Liver (tissue), 9 donors: ENCODE measurements around the gene KCNC4. TPM values are rescaled to one million over a fixed set of nuclear protein-coding genes. Genes with fewer than 3 reads are reported as not detected.

Source experiments
- DNase-seq: peaks from one replicate; pipeline ENCODE4 v3.0.0-alpha.2; 2017; ENCODE audit warnings: low spot score
- H3K27ac ChIP-seq, 2 donors: one replicate each; pipeline ENCODE4 v1.7.0; 2013; ENCODE audit warnings: inconsistent platforms in 2 of 2, low read length in 2 of 2, control low read depth in 1 of 2, low read depth in 1 of 2, mild to moderate bottlenecking in 1 of 2
- H3K27me3 ChIP-seq, 4 donors: one replicate each; pipeline versions ENCODE4 v1.6.1 to v1.7.0; 2013; ENCODE audit warnings: low read length in 3 of 4, inconsistent platforms in 1 of 4, mild to moderate bottlenecking in 1 of 4, moderate library complexity in 1 of 4; ENCODE audit not compliant: control insufficient read depth in 4 of 4, insufficient read depth in 4 of 4
- H3K36me3 ChIP-seq, 4 donors: one replicate each; pipeline versions ENCODE4 v1.6.1 to v1.7.0; 2013; ENCODE audit warnings: low read length in 3 of 4, mild to moderate bottlenecking in 3 of 4, low read depth in 1 of 4, moderate library complexity in 1 of 4; ENCODE audit not compliant: control insufficient read depth in 4 of 4, insufficient read depth in 3 of 4
- H3K4me1 ChIP-seq, 4 donors: one replicate each; pipeline versions ENCODE4 v1.6.1 to v1.7.0; 2013; ENCODE audit warnings: low read length in 3 of 4, mild to moderate bottlenecking in 3 of 4, moderate library complexity in 1 of 4; ENCODE audit not compliant: control insufficient read depth in 4 of 4, insufficient read depth in 4 of 4
- H3K4me3 ChIP-seq, 3 donors: one replicate each; pipeline versions ENCODE4 v1.6.1 to v1.7.0; 2013; ENCODE audit warnings: low read length in 3 of 3, control low read depth in 1 of 3, low read depth in 1 of 3, mild to moderate bottlenecking in 1 of 3
- H3K9ac ChIP-seq, 2 donors: one replicate each; pipeline ENCODE4 v1.7.0; 2013; ENCODE audit warnings: low read length in 2 of 2, mild to moderate bottlenecking in 2 of 2, moderate library complexity in 2 of 2, control low read depth in 1 of 2, low read depth in 1 of 2
- H3K9me3 ChIP-seq, 4 donors: one replicate each; pipeline versions ENCODE4 v1.6.1 to v1.7.0; 2013; ENCODE audit warnings: low read length in 3 of 4; ENCODE audit not compliant: control insufficient read depth in 4 of 4
- FOXA1 ChIP-seq: IDR thresholded peaks from 2 replicates; pipeline ENCODE4 v1.6.1; 2016; ENCODE audit warnings: antibody characterized with exemption
- FOXA2 ChIP-seq: IDR thresholded peaks from 2 replicates; pipeline ENCODE4 v1.6.1; 2016; ENCODE audit warnings: antibody characterized with exemption
- GABPA ChIP-seq, 2 donors: IDR thresholded peaks in 1 of 2; conservative IDR thresholded peaks in 1 of 2; 2 replicates each; pipeline ENCODE4 v1.6.1; 2016; ENCODE audit warnings: antibody characterized with exemption in 2 of 2, mild to moderate bottlenecking in 1 of 2, moderate library complexity in 1 of 2
- RAD21 ChIP-seq, 2 donors: IDR thresholded peaks; 2 replicates each; pipeline ENCODE4 v1.6.1; 2016; ENCODE audit warnings: antibody characterized with exemption in 2 of 2, mild to moderate bottlenecking in 2 of 2
- SP1 ChIP-seq: IDR thresholded peaks from 2 replicates; pipeline ENCODE4 v1.6.1; 2018; ENCODE audit warnings: antibody characterized with exemption, mild to moderate bottlenecking
- WGBS: extraction: QIAGEN DNeasy Blood & Tissue Kit; methylation state at CpG from one replicate; pipeline ENCODE4 v1.1.7; 2013; 5-methylcytosine and 5-hydroxymethylcytosine counted together
- polyA plus RNA-seq, 2 donors: library from polyadenylated mRNA; stranded (reverse) in 1 of 2; unstranded in 1 of 2; fragments of 200-250 nt in 1 of 2; fragments of >200 nt in 1 of 2; fragmentation: Nextera tagmentation in 1 of 2; extraction: Ambion mirVana in 1 of 2; gene quantifications; one replicate each; pipeline versions ENCODE4 v1.2.1 to v1.2.3, GENCODE V29; 2013 to 2015
- total RNA-seq, 2 donors: library from RNA; depleted of rRNA; stranded (reverse); fragments of >200 nt; gene quantifications; one replicate each; pipeline ENCODE4 v1.2.3, GENCODE V29; 2014
- TF ChIP-seq, protein P1 (sequence below): IDR thresholded peaks from 2 replicates; pipeline ENCODE4 v1.6.1; 2016; ENCODE audit warnings: antibody characterized with exemption
- TF ChIP-seq, protein P2 (sequence below): IDR thresholded peaks from 2 replicates; pipeline ENCODE4 v1.6.1; 2016; ENCODE audit warnings: antibody characterized with exemption, mild to moderate bottlenecking
- TF ChIP-seq, protein P3 (sequence below): IDR thresholded peaks from 2 replicates; pipeline ENCODE4 v1.6.1; 2016; ENCODE audit warnings: antibody characterized with exemption
- TF ChIP-seq, protein P4 (sequence below): fragments of 150-350 bp; IDR thresholded peaks from 2 replicates; pipeline ENCODE4 v1.5.1; 2017; ENCODE audit warnings: improper control_type of control experiment, low read depth, low read length; ENCODE audit not compliant: missing input control
- donor health status: healthy.
- donor health status: healthy.
- donor health status: healthy.
- donor health status: healthy.
- donor health status: healthy.

Gene KCNC4
- total and polyA plus RNA-seq, 4 donors: 0.46 to 2.5 (median 1.5) TPM

DNA sequence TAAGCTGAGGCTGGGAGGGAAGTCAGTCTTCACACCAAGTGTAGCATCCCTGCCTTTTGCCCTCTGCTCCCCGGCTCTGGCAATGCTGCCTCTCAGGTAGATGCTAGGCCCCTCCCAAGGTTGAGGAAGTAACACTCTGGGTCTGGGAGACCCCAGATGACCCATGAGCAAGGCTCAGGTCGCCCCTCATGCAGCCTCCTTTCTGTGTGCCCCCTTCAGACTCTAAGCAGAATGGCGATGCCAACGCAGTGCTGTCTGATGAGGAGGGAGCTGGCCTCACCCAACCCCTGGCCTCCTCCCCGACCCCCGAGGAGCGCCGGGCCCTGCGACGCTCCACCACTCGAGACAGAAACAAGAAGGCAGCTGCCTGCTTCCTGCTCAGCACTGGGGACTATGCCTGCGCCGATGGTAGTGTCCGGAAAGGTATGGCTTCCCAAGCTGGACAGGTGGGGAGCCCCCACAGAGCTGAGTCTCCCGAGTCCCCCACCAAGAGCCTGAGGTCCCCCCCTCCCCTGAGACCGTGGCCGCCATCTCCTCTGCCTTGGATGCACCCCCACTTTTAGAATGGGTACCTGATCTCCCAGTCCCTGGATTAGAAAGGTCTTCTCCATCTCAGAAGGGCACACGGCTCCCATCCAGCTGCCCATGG lies 15.8 kb downstream of the KCNC4 start:
- H3K9me3 ChIP-seq: no peaks in the 10 kb centered on the region
- TF ChIP-seq, protein P1, sequence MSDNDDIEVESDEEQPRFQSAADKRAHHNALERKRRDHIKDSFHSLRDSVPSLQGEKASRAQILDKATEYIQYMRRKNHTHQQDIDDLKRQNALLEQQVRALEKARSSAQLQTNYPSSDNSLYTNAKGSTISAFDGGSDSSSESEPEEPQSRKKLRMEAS: no peak
- TF ChIP-seq, protein P2, sequence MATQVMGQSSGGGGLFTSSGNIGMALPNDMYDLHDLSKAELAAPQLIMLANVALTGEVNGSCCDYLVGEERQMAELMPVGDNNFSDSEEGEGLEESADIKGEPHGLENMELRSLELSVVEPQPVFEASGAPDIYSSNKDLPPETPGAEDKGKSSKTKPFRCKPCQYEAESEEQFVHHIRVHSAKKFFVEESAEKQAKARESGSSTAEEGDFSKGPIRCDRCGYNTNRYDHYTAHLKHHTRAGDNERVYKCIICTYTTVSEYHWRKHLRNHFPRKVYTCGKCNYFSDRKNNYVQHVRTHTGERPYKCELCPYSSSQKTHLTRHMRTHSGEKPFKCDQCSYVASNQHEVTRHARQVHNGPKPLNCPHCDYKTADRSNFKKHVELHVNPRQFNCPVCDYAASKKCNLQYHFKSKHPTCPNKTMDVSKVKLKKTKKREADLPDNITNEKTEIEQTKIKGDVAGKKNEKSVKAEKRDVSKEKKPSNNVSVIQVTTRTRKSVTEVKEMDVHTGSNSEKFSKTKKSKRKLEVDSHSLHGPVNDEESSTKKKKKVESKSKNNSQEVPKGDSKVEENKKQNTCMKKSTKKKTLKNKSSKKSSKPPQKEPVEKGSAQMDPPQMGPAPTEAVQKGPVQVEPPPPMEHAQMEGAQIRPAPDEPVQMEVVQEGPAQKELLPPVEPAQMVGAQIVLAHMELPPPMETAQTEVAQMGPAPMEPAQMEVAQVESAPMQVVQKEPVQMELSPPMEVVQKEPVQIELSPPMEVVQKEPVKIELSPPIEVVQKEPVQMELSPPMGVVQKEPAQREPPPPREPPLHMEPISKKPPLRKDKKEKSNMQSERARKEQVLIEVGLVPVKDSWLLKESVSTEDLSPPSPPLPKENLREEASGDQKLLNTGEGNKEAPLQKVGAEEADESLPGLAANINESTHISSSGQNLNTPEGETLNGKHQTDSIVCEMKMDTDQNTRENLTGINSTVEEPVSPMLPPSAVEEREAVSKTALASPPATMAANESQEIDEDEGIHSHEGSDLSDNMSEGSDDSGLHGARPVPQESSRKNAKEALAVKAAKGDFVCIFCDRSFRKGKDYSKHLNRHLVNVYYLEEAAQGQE: no peak
- no peak for TF ChIP-seq FOXA2
- H3K4me3 ChIP-seq: no peak overlapping the region
- no peak overlapping the region for H3K27ac ChIP-seq
- H3K36me3 ChIP-seq: no peaks in the 10 kb centered on the region
- no peak for DNase-seq
- no peaks in the 10 kb centered on the region for H3K27me3 ChIP-seq
- WGBS: 94% methylated on average over 18 of the region's 18 CpGs
- H3K9ac ChIP-seq: no peak overlapping the region
- no peaks in the 10 kb centered on the region for H3K4me1 ChIP-seq

DNA sequence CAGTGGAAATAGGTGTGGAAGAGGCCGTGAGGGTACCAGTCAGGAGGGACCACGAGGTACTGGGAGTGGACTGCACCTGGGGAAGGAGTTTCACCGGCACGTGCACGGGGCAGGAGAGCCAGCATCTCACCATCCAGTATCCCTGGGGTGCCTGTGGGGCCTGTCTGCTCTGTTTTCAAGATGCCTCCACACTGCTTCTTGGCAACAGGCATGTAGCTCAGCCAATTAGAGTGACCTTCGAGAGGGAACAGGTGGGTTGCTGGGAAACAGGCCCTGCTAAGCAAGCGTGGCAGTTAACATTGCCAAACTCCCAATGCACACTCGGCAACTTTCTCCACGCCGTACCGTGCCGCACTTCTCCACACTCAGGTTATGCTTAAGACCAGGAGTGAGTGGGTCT lies 17.7 kb downstream of the KCNC4 start:
- Histone ChIP-seq H3K27me3 (no peaks in the 10 kb centered on the region), H3K36me3 (no peaks in the 10 kb centered on the region), H3K9me3 (no peaks in the 10 kb centered on the region), H3K9ac (no peak overlapping the region), H3K4me1 (no peaks in the 10 kb centered on the region), H3K4me3 (no peak overlapping the region), H3K27ac (no peak overlapping the region)
- 93% methylated on average over 12 of the region's 12 CpGs for WGBS
- TF ChIP-seq, protein P3, sequence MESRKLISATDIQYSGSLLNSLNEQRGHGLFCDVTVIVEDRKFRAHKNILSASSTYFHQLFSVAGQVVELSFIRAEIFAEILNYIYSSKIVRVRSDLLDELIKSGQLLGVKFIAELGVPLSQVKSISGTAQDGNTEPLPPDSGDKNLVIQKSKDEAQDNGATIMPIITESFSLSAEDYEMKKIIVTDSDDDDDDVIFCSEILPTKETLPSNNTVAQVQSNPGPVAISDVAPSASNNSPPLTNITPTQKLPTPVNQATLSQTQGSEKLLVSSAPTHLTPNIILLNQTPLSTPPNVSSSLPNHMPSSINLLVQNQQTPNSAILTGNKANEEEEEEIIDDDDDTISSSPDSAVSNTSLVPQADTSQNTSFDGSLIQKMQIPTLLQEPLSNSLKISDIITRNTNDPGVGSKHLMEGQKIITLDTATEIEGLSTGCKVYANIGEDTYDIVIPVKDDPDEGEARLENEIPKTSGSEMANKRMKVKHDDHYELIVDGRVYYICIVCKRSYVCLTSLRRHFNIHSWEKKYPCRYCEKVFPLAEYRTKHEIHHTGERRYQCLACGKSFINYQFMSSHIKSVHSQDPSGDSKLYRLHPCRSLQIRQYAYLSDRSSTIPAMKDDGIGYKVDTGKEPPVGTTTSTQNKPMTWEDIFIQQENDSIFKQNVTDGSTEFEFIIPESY: no peak
- TF ChIP-seq GABPA (IDR thresholded peaks at IDR 0.05 in 1 of 2, conservative IDR thresholded peaks at IDR 0.05 in 1 of 2): no peak
- TF ChIP-seq, protein P2: no peak
- TF ChIP-seq, protein P4, sequence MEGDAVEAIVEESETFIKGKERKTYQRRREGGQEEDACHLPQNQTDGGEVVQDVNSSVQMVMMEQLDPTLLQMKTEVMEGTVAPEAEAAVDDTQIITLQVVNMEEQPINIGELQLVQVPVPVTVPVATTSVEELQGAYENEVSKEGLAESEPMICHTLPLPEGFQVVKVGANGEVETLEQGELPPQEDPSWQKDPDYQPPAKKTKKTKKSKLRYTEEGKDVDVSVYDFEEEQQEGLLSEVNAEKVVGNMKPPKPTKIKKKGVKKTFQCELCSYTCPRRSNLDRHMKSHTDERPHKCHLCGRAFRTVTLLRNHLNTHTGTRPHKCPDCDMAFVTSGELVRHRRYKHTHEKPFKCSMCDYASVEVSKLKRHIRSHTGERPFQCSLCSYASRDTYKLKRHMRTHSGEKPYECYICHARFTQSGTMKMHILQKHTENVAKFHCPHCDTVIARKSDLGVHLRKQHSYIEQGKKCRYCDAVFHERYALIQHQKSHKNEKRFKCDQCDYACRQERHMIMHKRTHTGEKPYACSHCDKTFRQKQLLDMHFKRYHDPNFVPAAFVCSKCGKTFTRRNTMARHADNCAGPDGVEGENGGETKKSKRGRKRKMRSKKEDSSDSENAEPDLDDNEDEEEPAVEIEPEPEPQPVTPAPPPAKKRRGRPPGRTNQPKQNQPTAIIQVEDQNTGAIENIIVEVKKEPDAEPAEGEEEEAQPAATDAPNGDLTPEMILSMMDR: no peak
- TF ChIP-seq SP1: no peak
- TF ChIP-seq, protein P1: no peak
- no peak for TF ChIP-seq FOXA1
- no peak for TF ChIP-seq RAD21 (IDR thresholded peaks at IDR 0.05)
- DNase-seq: no peak
